Psoas muscle (tissue), 8 donors: Measurements from ENCODE around the gene RAI14. TPM values are rescaled to one million over a fixed set of nuclear protein-coding genes. Genes with fewer than 3 reads are reported as not detected.

ENCODE experiments used
- ATAC-seq, 4 donors: fragments of 200-7000 bp; cut with Tn5 transposase; one replicate each; pipeline ENCODE4 v1.9.1; 2020; ENCODE audit warnings: moderate library complexity in 3 of 4, mild to moderate bottlenecking in 2 of 4
- DNase-seq, 2 donors: peaks; one replicate each; pipeline ENCODE4 v3.0.0-alpha.2; 2020
- H3K27ac ChIP-seq: fragments of 200-600 bp; one replicate; pipeline ENCODE4 v1.8.0; 2022
- H3K27me3 ChIP-seq, 3 donors: fragments of 200-600 bp in 1 of 3; one replicate each; pipeline versions ENCODE4 v1.6.1 to v1.8.0; 2013 to 2022; ENCODE audit warnings: low read length in 2 of 3, mild to moderate bottlenecking in 2 of 3, moderate library complexity in 1 of 3; ENCODE audit not compliant: insufficient read depth in 3 of 3
- H3K36me3 ChIP-seq, 2 donors: fragments of 200-600 bp in 1 of 2; one replicate each; pipeline versions ENCODE4 v1.6.1 to v1.8.0; 2013 to 2022; ENCODE audit warnings: low read depth in 1 of 2, mild to moderate bottlenecking in 1 of 2, moderate library complexity in 1 of 2; ENCODE audit not compliant: insufficient read depth in 1 of 2
- H3K4me1 ChIP-seq: fragments of 200-600 bp; one replicate; pipeline ENCODE4 v1.8.0; 2022
- H3K4me3 ChIP-seq: fragments of 200-600 bp; one replicate; pipeline ENCODE4 v1.8.0; 2022; ENCODE audit warnings: mild to moderate bottlenecking
- H3K9me3 ChIP-seq: fragments of 200-600 bp; one replicate; pipeline ENCODE4 v1.8.0; 2022
- WGBS, 3 donors: extraction: QIAGEN DNeasy Blood & Tissue Kit; methylation state at CpG; one replicate each; pipeline versions ENCODE4 v1.1.6 to v1.1.7; 2013; 5-methylcytosine and 5-hydroxymethylcytosine counted together
- intact Hi-C, 2 donors: fragments of 100-400 bp; cut with DNase I; formaldehyde crosslinking; loops; one replicate each; pipeline versions ENCODE4 v1.11.0 to v1.14.2; 2022
- polyA plus RNA-seq, 3 donors: library from polyadenylated mRNA; stranded (reverse); fragments of 200-250 nt; gene quantifications; one replicate each; pipeline ENCODE4 v1.2.3, GENCODE V29; 2013
- total RNA-seq, 4 donors: library from RNA; stranded (reverse); fragmentation: NEBNext Ultra II Directional in 2 of 4; extraction: Animal tissue kit (Norgen Biotek cat#: 25700) in 2 of 4; gene quantifications; one replicate each; pipeline versions ENCODE4 v1.2.1 to v1.2.4, GENCODE V29; 2021 to 2023
- TF ChIP-seq, protein P1 (sequence below): fragments of 200-600 bp; IDR thresholded peaks from one replicate; pipeline ENCODE4 v1.8.0; 2022; ENCODE audit warnings: antibody characterized with exemption
- donor health status: healthy with polysubstance abuse.
- donor health status: DM: no; HTN: no; CAD: no; lungs with moderate emphysema.
- donor health status: Bipolar disorder and iron deficiency.
- donor health status: healthy.
- donor health status: DM: yes; HTN: yes; CAD: no.
- donor health status: DM: no; HTN: no; CAD: no.
- donor health status: DM: no; HTN: no; CAD: no.
- donor health status: DM: yes; HTN: yes; CAD: no.

The RAI14 gene
- total and polyA plus RNA-seq, 7 donors: 0.69 to 4.3 (median 2.1) TPM

DNA sequence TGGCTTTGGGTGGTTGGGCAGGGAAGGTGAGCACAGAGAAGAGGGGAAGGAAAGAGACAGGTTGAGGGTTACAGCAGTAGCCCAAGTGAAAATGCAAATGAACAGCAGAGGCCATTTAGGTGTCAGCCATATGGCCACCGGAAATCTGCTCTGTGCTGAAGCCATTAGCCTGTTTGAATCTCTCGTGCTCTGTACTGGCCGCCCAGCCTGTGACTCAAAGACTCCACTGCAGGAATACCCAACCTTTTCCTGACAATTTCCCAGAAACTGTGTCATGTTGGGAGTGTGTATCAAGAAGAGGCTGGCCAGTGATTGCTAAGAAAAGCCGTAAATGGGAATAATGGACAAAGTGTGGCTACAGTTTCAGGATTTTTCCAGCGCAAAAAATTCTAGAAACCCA, 35.9 kb upstream of the RAI14 start:
- no peaks in the 10 kb centered on the region for H3K4me1 ChIP-seq
- TF ChIP-seq, protein P1, sequence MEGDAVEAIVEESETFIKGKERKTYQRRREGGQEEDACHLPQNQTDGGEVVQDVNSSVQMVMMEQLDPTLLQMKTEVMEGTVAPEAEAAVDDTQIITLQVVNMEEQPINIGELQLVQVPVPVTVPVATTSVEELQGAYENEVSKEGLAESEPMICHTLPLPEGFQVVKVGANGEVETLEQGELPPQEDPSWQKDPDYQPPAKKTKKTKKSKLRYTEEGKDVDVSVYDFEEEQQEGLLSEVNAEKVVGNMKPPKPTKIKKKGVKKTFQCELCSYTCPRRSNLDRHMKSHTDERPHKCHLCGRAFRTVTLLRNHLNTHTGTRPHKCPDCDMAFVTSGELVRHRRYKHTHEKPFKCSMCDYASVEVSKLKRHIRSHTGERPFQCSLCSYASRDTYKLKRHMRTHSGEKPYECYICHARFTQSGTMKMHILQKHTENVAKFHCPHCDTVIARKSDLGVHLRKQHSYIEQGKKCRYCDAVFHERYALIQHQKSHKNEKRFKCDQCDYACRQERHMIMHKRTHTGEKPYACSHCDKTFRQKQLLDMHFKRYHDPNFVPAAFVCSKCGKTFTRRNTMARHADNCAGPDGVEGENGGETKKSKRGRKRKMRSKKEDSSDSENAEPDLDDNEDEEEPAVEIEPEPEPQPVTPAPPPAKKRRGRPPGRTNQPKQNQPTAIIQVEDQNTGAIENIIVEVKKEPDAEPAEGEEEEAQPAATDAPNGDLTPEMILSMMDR: no peak
- no peaks in the 10 kb centered on the region for H3K27me3 ChIP-seq
- H3K27ac ChIP-seq: no peak overlapping the region
- ATAC-seq (no peak), DNase-seq (no peak)
- H3K4me3 ChIP-seq: no peak overlapping the region
- intact Hi-C loops: no loop called here
- H3K36me3 ChIP-seq: no peaks in the 10 kb centered on the region
- no peaks in the 10 kb centered on the region for H3K9me3 ChIP-seq
- 83 to 89% (median 88%) methylated on average over 5 of the region's 5 CpGs for WGBS, 3 donors

DNA sequence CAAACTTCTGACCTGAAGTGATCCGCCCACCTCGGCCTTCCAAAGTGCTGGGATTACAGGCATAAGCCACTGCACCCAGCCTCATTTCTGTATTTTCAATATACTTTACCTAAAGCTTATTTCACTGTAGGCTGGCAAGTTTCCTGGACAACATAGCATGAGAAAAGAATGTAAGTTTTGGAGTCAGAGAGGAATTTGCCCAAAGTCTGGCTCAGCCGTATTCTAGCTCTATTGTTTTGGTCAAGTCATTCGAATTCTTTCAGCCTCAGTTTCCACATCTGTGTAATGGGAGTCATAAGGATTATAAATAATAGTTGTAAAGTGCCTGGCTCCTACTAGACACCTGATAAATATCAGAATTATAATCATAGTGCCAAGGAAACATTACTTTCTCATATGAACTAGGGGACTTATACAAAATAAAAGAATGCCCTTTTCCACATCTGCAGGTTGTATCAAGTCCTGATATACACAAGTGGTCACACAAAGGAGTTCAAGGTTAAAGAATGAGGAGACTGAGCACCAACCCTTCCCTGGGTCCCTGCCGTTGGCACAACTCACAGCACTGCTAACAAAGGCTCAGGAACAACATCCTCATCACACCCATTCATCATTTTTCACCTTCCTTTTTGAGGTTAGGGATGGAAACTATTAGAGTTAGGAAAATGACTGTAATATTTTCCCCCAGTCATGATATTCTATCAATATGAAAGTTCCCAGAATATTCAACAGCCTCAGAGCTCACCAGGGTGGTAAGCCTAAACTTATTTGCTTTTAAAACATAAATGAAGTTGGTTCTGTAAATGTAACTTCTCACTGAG, 34.6 kb upstream of the RAI14 start:
- intact Hi-C loops: no loop called here
- no peak for ATAC-seq
- TF ChIP-seq, protein P1: no peak
- Histone ChIP-seq H3K4me3 (no peak overlapping the region), H3K9me3 (no peaks in the 10 kb centered on the region), H3K36me3 (no peaks in the 10 kb centered on the region), H3K27ac (no peak overlapping the region), H3K27me3 (no peaks in the 10 kb centered on the region), H3K4me1 (no peaks in the 10 kb centered on the region)
- no peak for DNase-seq
- WGBS, 3 donors: 63 to 70% (median 65%) methylated on average over 5 of the region's 5 CpGs

DNA sequence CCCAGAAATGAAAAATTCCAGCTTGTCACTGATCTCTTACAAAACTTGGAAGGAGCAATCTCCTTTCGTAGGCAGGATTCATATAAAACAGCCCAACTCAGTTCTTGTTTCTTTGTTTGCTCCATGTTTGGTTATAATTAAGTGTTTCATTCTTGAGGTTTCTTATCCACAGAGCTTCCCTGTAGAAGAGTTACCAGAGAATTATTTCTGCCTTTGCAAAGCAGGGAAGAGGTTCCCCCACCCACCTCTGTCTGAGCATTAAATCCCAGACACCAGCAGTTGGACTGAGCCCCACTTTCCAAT, 34.1 kb upstream of the RAI14 start:
- H3K36me3 ChIP-seq: no peaks in the 10 kb centered on the region
- no peaks in the 10 kb centered on the region for H3K4me1 ChIP-seq
- no peak overlapping the region for H3K27ac ChIP-seq
- whole genome bisulfite sequencing, 3 donors: 29 to 46% (median 38%) methylated on average over 1 of the region's 1 CpG
- ATAC-seq (no peak), DNase-seq (no peak)
- no peaks in the 10 kb centered on the region for H3K9me3 ChIP-seq
- TF ChIP-seq, protein P1: no peak
- intact Hi-C loops: no loop called here
- H3K4me3 ChIP-seq: no peak overlapping the region
- no peaks in the 10 kb centered on the region for H3K27me3 ChIP-seq

DNA sequence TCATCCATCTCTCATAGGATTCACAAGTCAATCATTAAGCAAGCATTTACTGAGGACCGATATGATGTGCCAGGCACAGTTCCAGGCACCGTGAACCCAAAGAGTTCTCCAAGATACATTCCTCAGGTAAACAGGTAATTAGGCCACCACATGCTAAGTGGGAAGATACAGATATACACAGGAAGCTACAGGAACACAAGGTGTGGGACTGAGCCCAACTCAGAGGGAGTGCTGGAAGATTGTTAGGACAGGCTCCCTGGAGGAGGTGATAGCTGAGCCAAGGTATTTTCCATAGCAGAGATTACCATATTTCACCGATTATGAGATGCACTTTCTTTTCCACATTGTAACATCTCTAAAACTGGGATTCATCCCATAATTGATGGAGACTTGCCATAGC, 31.4 kb upstream of the RAI14 start:
- TF ChIP-seq, protein P1: no peak
- Histone ChIP-seq H3K36me3 (no peaks in the 10 kb centered on the region), H3K27me3 (no peaks in the 10 kb centered on the region), H3K27ac (no peak overlapping the region), H3K4me1 (no peaks in the 10 kb centered on the region), H3K9me3 (no peaks in the 10 kb centered on the region), H3K4me3 (no peak overlapping the region)
- 81 to 85% (median 81%) methylated on average over 3 of the region's 3 CpGs for WGBS, 3 donors
- intact Hi-C loops: loop anchor here in 1 of 2 donors (5.0 kb wide), 1 partner anchor 142 kb away; no protein-coding TSS in a partner anchor
- no peak for ATAC-seq
- DNase-seq: no peak

DNA sequence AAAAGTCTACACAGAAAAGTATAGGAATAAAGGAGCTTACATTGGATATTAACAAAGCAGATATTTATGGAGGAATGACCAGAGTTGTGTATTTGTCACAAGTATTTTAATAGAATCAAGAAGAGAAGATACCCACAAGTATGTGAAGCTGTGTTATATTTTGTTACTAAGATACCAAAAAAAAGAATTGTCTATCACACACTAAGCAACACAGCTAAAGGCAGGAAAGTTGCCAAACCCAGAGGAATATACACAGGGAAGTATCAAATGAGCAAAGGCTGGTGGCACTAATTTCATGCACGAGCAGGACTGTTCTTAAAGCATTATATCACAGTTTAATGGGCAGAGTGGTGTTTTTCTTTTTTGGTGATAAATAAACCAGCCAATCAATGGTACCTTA, 30.9 kb upstream of the RAI14 start:
- H3K36me3 ChIP-seq: no peaks in the 10 kb centered on the region
- TF ChIP-seq, protein P1: no peak
- no peaks in the 10 kb centered on the region for H3K27me3 ChIP-seq
- intact Hi-C loops: loop anchor here in 1 of 2 donors (5.0 kb wide), 1 partner anchor 143 kb away; no protein-coding TSS in a partner anchor
- H3K27ac ChIP-seq: no peak overlapping the region
- H3K4me3 ChIP-seq: no peak overlapping the region
- ATAC-seq (no peak), DNase-seq (no peak)
- no peaks in the 10 kb centered on the region for H3K4me1 ChIP-seq
- H3K9me3 ChIP-seq: no peaks in the 10 kb centered on the region
- 32 to 49% (median 41%) methylated on average over 1 of the region's 1 CpG for WGBS, 3 donors
